Activated CD4-positive, alpha-beta T cell treated with anti-CD3 and anti-CD28 coated beads, Interleukin-10, Interleukin-2, amounts not matched to agents 100 ng/mL and 50 ng/mL, durations not matched to agents 16 hours and 8 hours (primary cell): Measurements from ENCODE around the gene NAA50.

ENCODE experiments used
- DNase-seq: peaks from one replicate; pipeline ENCODE4 v3.0.0-alpha.2; 2020

The NAA50 gene

DNA sequence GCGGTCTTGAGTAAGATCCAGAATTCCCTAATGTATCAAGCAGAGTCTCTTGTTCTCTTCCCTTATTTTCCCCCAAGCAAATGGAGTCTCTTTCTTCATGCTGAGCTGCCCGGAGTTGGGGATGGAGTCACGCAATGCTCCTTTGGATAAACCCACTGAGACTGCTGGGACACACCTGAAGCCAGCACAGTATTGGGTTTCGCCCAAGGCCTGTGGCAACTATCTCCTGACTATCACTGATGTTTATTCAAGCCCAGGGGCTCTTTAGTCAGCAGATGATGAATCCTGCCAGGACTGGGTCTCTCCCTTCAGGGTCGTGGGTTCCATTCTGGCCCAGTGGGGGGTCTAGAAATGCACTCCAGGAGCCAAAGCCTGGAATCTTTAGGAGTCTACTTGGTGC lies 60.9 kb downstream of the NAA50 start:
- DNase-seq: no peak

DNA sequence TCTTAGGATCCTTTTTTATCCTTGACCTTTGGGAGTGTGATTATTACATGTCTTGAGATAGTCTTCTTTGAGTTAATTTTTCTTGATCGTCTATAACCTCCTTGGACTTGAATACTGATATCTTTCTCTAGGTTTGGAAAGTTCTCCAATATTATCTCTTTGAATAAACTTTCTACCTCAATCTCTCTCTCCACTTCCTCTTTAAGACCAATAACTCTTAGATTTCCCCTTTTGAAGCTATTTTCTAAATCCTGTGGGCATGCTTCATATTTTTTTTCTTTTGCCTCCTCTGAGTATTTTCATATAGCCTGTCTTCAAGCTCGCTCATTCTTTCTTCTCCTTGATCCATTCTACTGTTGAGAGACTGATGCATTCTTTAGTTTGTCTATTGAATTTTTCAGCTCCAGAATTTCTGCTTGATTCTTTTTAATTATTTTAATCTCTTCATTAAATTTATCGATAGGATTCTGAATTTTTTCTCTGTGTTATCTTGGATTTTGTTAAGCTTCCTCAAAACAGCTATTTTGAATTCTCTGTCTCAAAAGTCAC lies 61.7 kb downstream of the NAA50 start:
- no peak for DNase-seq

DNA sequence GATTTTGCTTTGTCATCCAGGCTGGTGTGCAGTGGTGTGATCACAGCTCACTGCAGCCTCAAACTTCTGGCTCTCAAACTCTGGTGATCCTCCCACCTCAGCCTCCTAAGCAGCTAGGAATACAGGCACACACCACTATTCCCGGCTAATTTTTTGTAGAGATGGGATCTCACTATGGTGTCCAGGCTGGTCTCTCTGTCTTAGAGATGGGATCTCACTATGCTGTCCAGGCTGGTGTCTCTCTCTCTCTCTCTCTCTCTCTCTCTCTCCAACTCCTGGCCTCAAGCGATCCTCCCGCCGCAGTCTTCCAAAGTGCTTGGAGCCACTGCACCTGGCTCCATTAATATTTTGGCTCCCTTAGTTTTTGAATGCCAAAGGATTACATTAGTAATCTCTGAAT lies 67.3 kb downstream of the NAA50 start:
- no peak for DNase-seq

DNA sequence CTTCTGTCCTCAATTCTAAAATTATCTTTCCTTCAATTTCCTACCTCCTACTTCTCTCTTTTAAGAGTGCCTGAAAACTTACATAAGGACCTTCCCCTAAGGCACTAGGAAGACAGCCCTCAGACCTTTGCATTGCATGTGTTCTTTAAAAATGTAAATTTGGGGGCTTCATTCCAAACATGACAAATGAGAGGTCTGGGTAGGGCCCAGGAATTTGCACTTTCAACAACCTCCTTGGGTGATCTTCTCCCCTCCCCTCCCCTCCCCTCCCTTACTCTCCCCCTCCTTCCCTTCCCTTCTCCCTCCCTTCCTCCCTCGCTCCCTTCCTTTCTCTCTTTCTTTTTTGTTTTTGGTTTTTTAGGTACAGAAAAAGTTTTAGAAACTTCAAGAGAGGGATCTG lies 68.3 kb downstream of the NAA50 start:
- DNase-seq: no peak

DNA sequence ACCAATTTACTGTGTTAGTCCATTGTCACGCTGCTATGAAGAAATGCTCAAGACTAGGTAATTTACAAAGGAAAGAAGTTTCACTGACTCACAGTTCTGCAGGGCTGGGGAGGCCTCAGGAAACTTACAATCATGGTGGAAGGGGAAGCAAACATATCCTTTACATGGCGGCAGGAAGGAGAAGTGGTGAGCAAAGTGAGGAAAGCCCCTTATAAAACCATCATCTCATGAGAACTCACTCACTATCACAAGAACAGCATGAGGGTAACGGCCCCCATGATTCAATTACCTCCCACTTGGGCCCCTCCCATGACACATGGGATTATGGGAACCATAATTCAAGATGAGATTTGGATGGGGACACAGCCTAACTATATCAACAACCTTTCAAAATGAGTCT lies 69.8 kb downstream of the NAA50 start:
- no peak for DNase-seq

DNA sequence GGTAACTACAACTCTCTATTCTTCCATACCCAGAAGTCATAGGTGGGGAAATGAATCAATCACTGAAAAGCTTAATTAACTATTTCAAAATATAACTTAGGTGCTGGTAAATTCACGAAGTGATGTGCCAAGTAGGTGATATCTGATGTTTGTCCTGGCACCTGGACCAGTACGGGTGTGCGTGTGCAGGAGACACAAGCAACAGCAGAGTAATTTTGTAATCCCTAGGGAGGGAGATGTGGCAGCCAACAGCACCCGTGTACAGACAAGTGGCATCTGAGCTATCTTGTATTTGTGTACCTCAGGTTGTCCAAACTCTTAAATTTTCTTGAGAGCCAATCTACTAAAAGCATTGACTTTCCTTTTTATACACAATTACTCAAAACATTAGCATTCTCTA lies 72.5 kb downstream of the NAA50 start:
- DNase-seq: no peak

DNA sequence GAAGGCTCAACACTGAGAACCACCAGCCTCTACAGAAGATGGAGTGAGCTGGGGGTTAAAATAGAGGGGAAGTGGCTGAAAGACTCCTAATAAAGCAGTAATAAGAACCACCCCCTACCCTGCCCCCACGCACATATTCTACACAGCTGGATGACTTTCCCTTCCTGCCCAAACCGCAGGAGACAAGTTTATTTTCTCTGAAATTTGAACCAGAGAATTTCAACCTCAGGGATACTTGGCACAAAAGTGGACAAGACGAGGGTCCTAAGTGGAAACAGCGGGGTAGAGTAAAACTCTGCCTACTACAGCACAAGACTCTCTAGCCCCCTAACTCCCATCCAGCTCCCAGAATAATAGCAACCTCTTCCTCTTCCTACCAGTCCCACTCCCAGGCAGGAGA lies 78.0 kb downstream of the NAA50 start:
- no peak for DNase-seq
